HL-60 (cell line): ENCODE measurements around the gene ABCC1.

Source experiments
- DNase-seq, 2 experiments: peaks; one replicate each; pipeline ENCODE4 v3.0.0-alpha.2; 2010 to 2020; ENCODE audit warnings: low read depth in 1 of 2, low spot score in 1 of 2
- H3K27ac ChIP-seq: fragments of 250-450 bp; sonication (Bioruptor Pico); replicated peaks from 2 replicates; pipeline ENCODE4 v1.5.1; 2020; ENCODE audit warnings: mild to moderate bottlenecking, moderate library complexity
- H3K27me3 ChIP-seq: fragments of 250-450 bp; sonication (Bioruptor Pico); 2 replicates; pipeline ENCODE4 v1.5.1; 2021; ENCODE audit warnings: mild to moderate bottlenecking, moderate library complexity; ENCODE audit not compliant: insufficient read depth, poor library complexity, severe bottlenecking
- H3K4me3 ChIP-seq: replicated peaks from 2 replicates; pipeline ENCODE4 v1.5.1; 2011; ENCODE audit warnings: mild to moderate bottlenecking, control low read depth, low read length; ENCODE audit not compliant: insufficient read depth
- CTCF ChIP-seq: IDR thresholded peaks from one replicate; pipeline ENCODE4 v1.5.1; 2011; ENCODE audit warnings: low read length, control low read depth, inconsistent platforms; ENCODE audit not compliant: insufficient read depth
- GABPA ChIP-seq: IDR thresholded peaks from 2 replicates; pipeline ENCODE4 v1.6.1; 2012; ENCODE audit warnings: low read depth
- POLR2AphosphoS5 ChIP-seq: IDR thresholded peaks from 2 replicates; pipeline ENCODE4 v1.6.1; 2012; ENCODE audit warnings: low read depth
- SPI1 ChIP-seq: IDR thresholded peaks from 2 replicates; pipeline ENCODE4 v1.6.1; 2012; ENCODE audit warnings: low read depth, mild to moderate bottlenecking, borderline replicate concordance
- TF ChIP-seq, protein P1 (sequence below): IDR thresholded peaks from 2 replicates; pipeline ENCODE4 v1.6.1; 2012; ENCODE audit warnings: low read depth; ENCODE audit not compliant: insufficient replicate concordance

ABCC1 gene

GRCh38 chr16:16007743-16008111 lies 58.3 kb downstream of the ABCC1 start:
- peak in 1 of 2 experiments; percentile 66 for DNase-seq
- no peaks in the 10 kb centered on the region for H3K27me3 ChIP-seq
- TF ChIP-seq GABPA (no peak), CTCF (no peak), SPI1 (peak; percentile 25; the same call in 1 of the 2 replicates), POLR2AphosphoS5 (peak; percentile 30; the same call in 1 of the 2 replicates)
- TF ChIP-seq, protein P1, sequence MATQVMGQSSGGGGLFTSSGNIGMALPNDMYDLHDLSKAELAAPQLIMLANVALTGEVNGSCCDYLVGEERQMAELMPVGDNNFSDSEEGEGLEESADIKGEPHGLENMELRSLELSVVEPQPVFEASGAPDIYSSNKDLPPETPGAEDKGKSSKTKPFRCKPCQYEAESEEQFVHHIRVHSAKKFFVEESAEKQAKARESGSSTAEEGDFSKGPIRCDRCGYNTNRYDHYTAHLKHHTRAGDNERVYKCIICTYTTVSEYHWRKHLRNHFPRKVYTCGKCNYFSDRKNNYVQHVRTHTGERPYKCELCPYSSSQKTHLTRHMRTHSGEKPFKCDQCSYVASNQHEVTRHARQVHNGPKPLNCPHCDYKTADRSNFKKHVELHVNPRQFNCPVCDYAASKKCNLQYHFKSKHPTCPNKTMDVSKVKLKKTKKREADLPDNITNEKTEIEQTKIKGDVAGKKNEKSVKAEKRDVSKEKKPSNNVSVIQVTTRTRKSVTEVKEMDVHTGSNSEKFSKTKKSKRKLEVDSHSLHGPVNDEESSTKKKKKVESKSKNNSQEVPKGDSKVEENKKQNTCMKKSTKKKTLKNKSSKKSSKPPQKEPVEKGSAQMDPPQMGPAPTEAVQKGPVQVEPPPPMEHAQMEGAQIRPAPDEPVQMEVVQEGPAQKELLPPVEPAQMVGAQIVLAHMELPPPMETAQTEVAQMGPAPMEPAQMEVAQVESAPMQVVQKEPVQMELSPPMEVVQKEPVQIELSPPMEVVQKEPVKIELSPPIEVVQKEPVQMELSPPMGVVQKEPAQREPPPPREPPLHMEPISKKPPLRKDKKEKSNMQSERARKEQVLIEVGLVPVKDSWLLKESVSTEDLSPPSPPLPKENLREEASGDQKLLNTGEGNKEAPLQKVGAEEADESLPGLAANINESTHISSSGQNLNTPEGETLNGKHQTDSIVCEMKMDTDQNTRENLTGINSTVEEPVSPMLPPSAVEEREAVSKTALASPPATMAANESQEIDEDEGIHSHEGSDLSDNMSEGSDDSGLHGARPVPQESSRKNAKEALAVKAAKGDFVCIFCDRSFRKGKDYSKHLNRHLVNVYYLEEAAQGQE: no peak
- peak overlapping the region; percentile 70 for H3K27ac ChIP-seq
- H3K4me3 ChIP-seq: no peak overlapping the region

DNA sequence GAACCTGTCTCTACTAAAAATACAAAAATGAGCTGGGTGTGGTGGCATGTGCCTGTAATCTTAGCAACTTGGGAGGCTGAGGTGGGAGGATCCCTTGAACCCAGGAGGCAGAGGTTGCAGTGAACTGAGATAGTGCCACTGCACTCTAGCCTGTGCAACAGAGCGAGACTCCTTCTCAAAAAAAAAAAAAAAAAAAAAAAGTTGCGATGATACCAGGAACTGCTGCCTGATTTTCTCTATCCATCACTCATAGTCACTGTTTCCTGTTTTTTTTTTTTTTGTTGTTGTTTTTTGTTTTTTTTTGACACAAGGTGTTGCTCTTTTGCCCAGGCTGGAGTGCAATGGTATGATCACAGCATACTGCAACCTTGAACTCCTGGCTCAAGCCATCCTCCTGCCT lies 59.2 kb downstream of the ABCC1 start:
- Histone ChIP-seq H3K27me3 (no peaks in the 10 kb centered on the region), H3K4me3 (no peak overlapping the region), H3K27ac (peak overlapping the region; percentile 70)
- no peak for DNase-seq
- TF ChIP-seq, protein P1: no peak
- TF ChIP-seq CTCF (no peak), POLR2AphosphoS5 (no peak), SPI1 (no peak)

DNA sequence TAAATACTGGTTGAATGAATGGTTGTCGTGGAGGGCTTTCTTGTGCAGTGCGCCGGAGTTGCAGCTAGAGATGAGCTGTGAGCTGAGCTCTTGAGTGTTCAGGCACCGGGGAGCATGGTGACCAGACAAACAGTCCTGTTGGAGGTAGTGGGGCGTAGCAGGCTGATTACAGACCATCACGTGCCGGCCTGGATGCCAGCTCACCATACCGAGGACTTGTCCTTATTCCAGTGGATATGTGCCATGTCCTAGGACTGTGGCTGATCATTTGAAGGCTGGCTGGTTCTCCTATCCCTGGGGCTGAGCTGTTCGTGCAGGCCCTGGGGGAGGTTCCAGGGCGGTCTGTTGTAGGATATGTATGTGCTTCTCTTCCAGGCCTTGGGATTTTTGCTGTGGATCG lies 60.0 kb downstream of the ABCC1 start:
- TF ChIP-seq, protein P1: no peak
- no peak for TF ChIP-seq POLR2AphosphoS5
- no peak for TF ChIP-seq SPI1
- no peak for TF ChIP-seq CTCF
- no peak for TF ChIP-seq GABPA
- H3K27me3 ChIP-seq: no peaks in the 10 kb centered on the region
- DNase-seq: no peak
- H3K4me3 ChIP-seq: no peak overlapping the region
- H3K27ac ChIP-seq: no peak overlapping the region
